Glutamatergic neuron (in vitro differentiated cells): ENCODE measurements around the gene C10orf143. TPM values are rescaled to one million over a fixed set of nuclear protein-coding genes. Genes with fewer than 3 reads are reported as not detected.
A peak's percentile ranks its signal among the peaks of the same experiment; 100 is the strongest.
"Not testable (repeated sequence)": the region's sequence is repeated elsewhere in the genome, so short reads cannot be mapped to it uniquely, and the experiment has no call there.

ENCODE experiments used
- DNase-seq: peaks from one replicate; pipeline ENCODE4 v3.0.0; 2022
- H3K27ac Mint-ChIP-seq: one replicate; pipeline ENCODE4 v1.8.0; 2020; ENCODE audit warnings: mild to moderate bottlenecking, mixed read lengths, inconsistent platforms; ENCODE audit not compliant: unreplicated experiment
- H3K27me3 Mint-ChIP-seq: one replicate; pipeline ENCODE4 v1.8.0; 2020; ENCODE audit warnings: mild to moderate bottlenecking, moderate library complexity, mixed read lengths, inconsistent platforms; ENCODE audit not compliant: unreplicated experiment
- H3K36me3 Mint-ChIP-seq: one replicate; pipeline ENCODE4 v1.8.0; 2020; ENCODE audit warnings: mild to moderate bottlenecking, mixed read lengths, inconsistent platforms; ENCODE audit not compliant: unreplicated experiment
- H3K4me1 Mint-ChIP-seq: one replicate; pipeline ENCODE4 v1.8.0; 2020; ENCODE audit warnings: mild to moderate bottlenecking, low read depth, mixed read lengths, inconsistent platforms; ENCODE audit not compliant: unreplicated experiment
- H3K4me3 Mint-ChIP-seq: one replicate; pipeline ENCODE4 v1.8.0; 2020; ENCODE audit warnings: mild to moderate bottlenecking, mixed read lengths, inconsistent platforms; ENCODE audit not compliant: unreplicated experiment
- H3K9me3 Mint-ChIP-seq: one replicate; pipeline ENCODE4 v1.8.0; 2020; ENCODE audit warnings: mild to moderate bottlenecking, moderate library complexity, mixed read lengths, inconsistent platforms; ENCODE audit not compliant: unreplicated experiment
- total RNA-seq: library from RNA; stranded (reverse); fragmentation: NEBNext Ultra II Directional; extraction: Animal tissue kit (Norgen Biotek cat#: 25700); gene quantifications from one replicate; pipeline ENCODE4 v1.2.1, GENCODE V29; 2021; ENCODE audit not compliant: unreplicated experiment
- TF ChIP-seq, protein P1 (sequence below): fragments of 200-600 bp; sonication (generic); IDR thresholded peaks from one replicate; pipeline ENCODE4 v1.5.0; 2021; ENCODE audit not compliant: partially characterized antibody, unreplicated experiment

The C10orf143 gene
- total RNA-seq, 1 donor from 2014 or later = 0.96 TPM

DNA sequence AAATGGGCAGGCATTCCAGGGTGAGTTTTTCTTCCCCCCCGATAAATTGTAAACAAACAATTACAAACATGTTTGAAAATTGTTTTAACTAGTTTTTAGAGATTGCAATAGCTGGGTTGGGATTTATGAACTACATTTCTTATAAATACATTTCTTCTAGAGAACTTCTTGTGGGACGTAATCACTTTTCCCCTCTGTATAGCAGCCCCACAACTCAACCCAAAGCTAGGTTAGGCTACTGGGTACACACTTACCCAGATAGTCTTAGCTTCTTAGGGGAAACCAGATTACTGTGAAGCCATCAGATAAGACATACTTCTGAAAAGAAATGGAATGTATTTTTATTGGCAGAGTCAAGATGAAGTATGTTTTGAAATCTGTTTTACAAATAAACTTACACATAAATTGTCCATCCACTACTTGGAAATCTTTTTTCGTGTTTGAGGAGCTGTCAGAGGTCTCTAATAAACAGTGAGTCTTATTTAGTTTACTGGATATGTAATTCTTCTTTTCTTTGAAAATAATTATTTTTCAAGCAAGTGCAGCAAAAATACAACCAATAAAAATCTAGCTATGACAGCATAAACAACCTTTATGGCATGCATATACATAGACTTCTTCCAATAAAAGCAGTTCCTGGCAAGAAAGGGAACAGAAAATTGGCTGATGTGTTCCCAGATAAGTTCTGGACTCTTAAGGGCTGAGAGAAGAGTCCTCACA is 17.6 kb upstream of the C10orf143 start:
- Mint-ChIP-seq H3K9me3 (no peaks in the 10 kb centered on the region), H3K27me3 (peaks cover 3% of the 10 kb centered on the region), H3K4me1 (peaks cover 3% of the 10 kb centered on the region), H3K36me3 (no peaks in the 10 kb centered on the region), H3K27ac (no peak overlapping the region), H3K4me3 (no peak overlapping the region)
- TF ChIP-seq, protein P1, sequence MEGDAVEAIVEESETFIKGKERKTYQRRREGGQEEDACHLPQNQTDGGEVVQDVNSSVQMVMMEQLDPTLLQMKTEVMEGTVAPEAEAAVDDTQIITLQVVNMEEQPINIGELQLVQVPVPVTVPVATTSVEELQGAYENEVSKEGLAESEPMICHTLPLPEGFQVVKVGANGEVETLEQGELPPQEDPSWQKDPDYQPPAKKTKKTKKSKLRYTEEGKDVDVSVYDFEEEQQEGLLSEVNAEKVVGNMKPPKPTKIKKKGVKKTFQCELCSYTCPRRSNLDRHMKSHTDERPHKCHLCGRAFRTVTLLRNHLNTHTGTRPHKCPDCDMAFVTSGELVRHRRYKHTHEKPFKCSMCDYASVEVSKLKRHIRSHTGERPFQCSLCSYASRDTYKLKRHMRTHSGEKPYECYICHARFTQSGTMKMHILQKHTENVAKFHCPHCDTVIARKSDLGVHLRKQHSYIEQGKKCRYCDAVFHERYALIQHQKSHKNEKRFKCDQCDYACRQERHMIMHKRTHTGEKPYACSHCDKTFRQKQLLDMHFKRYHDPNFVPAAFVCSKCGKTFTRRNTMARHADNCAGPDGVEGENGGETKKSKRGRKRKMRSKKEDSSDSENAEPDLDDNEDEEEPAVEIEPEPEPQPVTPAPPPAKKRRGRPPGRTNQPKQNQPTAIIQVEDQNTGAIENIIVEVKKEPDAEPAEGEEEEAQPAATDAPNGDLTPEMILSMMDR = no peak
- no peak for DNase-seq

DNA sequence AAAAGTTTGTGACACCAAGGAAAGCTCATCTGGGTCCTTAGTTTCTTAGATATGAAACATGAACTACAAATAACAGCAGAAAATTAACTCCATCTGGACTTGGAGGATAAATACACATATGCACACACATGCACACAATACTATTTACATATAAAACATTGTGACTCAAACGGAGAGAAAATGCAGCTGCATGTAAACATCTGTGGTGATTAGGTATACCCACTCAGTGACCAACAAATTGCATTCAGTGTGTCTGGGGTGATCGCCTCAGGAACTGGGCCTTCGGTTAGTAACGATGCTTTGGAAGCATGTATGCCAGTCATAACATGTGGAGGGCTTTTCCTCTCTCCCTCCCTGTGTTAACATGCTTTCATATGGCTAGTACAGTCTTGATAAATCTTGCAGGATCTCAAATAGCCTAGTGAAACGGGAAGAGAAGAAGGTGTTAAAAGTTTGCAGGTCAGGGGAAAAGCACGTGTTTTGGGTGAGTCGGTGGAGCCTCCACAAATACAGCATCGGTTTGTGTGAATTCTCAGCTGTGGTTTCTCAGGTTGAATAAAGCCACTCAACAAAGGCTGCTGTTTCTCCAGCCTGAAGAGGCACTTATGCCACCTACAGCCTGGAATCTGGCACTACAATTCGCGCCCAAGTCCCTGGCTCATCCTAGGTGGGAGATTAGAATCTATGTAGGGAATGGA is 16.9 kb upstream of the C10orf143 start:
- peak; percentile 72 for DNase-seq
- H3K36me3 Mint-ChIP-seq = no peaks in the 10 kb centered on the region
- peaks cover 3% of the 10 kb centered on the region for H3K27me3 Mint-ChIP-seq
- peak overlapping the region; percentile 36 for H3K27ac Mint-ChIP-seq
- peaks cover 3% of the 10 kb centered on the region for H3K4me1 Mint-ChIP-seq
- H3K9me3 Mint-ChIP-seq = no peaks in the 10 kb centered on the region
- TF ChIP-seq, protein P1 = peak; percentile 62
- peak overlapping the region; percentile 3 for H3K4me3 Mint-ChIP-seq

DNA sequence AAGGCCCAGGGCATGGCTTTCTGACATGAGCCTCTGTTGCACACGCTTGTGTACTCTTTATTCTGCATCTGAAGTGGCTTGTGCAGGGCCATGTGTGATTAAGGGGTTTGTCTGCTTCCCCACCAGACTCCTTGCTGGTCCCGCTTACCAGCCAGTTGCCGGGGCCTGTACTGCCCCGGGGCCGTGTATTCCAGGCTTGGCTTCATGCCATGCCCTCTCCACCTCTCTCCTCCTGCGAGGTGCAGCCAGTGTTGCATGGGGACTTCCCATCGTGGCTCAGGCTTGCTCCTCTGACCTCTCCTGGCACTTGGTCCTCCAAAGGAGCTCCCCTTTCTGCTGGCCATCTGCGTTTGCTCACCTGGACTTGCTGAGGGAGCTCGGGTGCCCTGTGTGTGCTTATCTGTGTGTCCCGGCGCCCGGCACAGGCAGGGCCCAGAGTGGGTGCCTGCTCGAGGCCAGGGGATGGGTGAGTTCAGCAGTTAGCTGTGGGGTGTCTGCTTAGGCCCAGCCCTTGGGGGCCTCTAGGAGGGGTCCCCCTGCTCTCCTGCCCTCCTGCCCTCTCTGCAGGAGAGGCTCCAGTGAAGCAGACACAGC is 11.0 kb upstream of the C10orf143 start:
- Mint-ChIP-seq H3K4me1 (no peaks in the 10 kb centered on the region), H3K27ac (no peak overlapping the region), H3K36me3 (peaks cover 4% of the 10 kb centered on the region), H3K27me3 (no peaks in the 10 kb centered on the region), H3K9me3 (peaks cover 6% of the 10 kb centered on the region), H3K4me3 (no peak overlapping the region)
- TF ChIP-seq, protein P1 = no peak
- no peak for DNase-seq

DNA sequence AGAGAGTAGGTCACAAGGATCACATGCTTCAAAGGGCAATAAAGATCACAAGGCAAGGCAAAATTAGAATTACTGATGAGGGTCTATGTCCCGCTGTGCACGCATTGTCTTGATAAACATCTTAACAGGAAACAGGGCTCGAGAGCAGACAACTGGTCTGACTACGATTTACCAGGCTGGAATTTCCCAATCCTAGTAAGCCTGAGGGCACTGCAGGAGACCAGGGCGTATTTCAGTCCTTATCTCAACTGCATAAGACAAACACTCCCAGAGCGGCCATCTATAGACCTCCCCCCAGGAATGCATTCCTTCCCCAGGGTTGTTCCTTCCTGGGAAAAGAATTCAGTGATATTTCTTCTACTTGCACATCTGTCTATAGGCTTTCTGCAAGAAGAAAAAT is 6.9 kb upstream of the C10orf143 start:
- H3K27ac Mint-ChIP-seq, H3K4me1 Mint-ChIP-seq, H3K36me3 Mint-ChIP-seq, H3K4me3 Mint-ChIP-seq, H3K9me3 Mint-ChIP-seq, DNase-seq, H3K27me3 Mint-ChIP-seq: not testable (repeated sequence)

DNA sequence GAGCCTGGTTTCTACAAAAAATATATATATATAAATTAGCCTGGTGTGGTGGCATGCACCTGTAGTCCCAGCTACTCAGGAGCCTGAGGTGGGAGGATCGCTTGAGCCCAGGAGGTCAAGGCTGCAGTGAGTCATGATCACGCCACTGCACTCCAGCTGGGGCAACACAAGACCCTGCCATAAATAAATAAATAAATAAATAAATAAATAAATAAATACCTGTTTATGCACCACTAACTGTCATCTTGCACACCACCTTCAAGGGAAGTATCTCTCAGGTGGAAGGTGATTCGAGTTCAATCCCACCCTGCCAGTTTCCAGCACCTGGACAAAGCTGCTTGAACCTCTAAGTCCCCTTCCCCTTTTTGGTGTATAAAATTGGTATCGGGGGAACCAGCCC is 6.3 kb upstream of the C10orf143 start:
- H3K36me3 Mint-ChIP-seq, DNase-seq, H3K4me3 Mint-ChIP-seq, H3K4me1 Mint-ChIP-seq, H3K27me3 Mint-ChIP-seq, H3K27ac Mint-ChIP-seq: not testable (repeated sequence)
- peaks cover 12% of the 10 kb centered on the region for H3K9me3 Mint-ChIP-seq

DNA sequence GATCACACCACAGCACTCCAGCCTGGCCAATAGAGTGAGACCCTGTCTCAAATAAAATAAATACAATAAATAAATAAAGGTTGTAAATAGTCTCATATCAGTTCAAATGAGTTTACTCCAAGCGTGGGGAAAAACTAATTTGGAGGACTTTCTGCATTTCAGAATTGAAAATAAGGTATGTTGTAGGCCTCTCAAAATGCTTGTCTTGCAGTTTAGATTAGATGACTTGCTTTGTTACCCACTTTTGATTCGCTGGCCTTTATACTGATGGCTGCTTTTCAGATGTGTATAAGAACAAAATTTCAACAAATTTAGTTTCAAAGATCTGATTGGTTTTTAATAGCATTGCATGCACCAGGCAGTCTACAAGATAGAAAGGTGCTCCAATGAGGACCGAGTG is 2.2 kb upstream of the C10orf143 start:
- TF ChIP-seq, protein P1 = no peak
- DNase-seq = no peak
- H3K27me3 Mint-ChIP-seq = peaks cover 12% of the 10 kb centered on the region
- H3K36me3 Mint-ChIP-seq = peaks cover 5% of the 10 kb centered on the region
- no peak overlapping the region for H3K27ac Mint-ChIP-seq
- peaks cover 16% of the 10 kb centered on the region for H3K9me3 Mint-ChIP-seq
- no peak overlapping the region for H3K4me3 Mint-ChIP-seq
- H3K4me1 Mint-ChIP-seq = peaks cover 8% of the 10 kb centered on the region
